ENCODE data around the gene CBX6.

The CBX6 gene

GRCh38 chr22:38853196-38853651 lies 18.8 kb downstream of the CBX6 start:
- no peaks in the 10 kb centered on the region for H3K9me2 ChIP-seq (replicated peaks; ENCODE audit: low read depth, low read length)
- no peaks in the 10 kb centered on the region for H3K4me1 ChIP-seq (ENCODE audit: insufficient read depth, low read length, poor library complexity, severe bottlenecking)
- no peak overlapping the region for H3K9ac ChIP-seq (ENCODE audit: low read depth, low read length, poor library complexity, severe bottlenecking)
- H3K79me2 ChIP-seq (ENCODE audit: insufficient read depth, low read length) = no peaks in the 10 kb centered on the region
- H2AFZ ChIP-seq (ENCODE audit: low read length) = no peak overlapping the region
- no peak overlapping the region for H3K4me2 ChIP-seq (ENCODE audit: low read depth, low read length, poor library complexity, severe bottlenecking)
- H3K27me3 ChIP-seq (ENCODE audit: insufficient read depth, low read length, poor library complexity, severe bottlenecking) = no peaks in the 10 kb centered on the region
- no peaks in the 10 kb centered on the region for H4K20me1 ChIP-seq (ENCODE audit: insufficient read depth, low read length, poor library complexity, severe bottlenecking)
- no peak for TF ChIP-seq EZH2phosphoT487 (IDR thresholded peaks at IDR 0.05; ENCODE audit: borderline replicate concordance)
- TF ChIP-seq CTCF (conservative IDR thresholded peaks at IDR 0.05; ENCODE audit: low read length) = no peak
- no peaks in the 10 kb centered on the region for H3F3A ChIP-seq (ENCODE audit: low read depth)
- no peaks in the 10 kb centered on the region for H3K9me3 ChIP-seq (ENCODE audit: insufficient read depth, low read depth, low read length)
- no peaks in the 10 kb centered on the region for H3K36me3 ChIP-seq (ENCODE audit: insufficient read depth, low read length)
- H3K4me3 ChIP-seq (ENCODE audit: low read length, poor library complexity, severe bottlenecking) = no peak overlapping the region

- no peaks in the 10 kb centered on the region for H3K36me3 ChIP-seq (ENCODE audit: insufficient read depth, low read length)
- H3K4me1 ChIP-seq (ENCODE audit: insufficient read depth, low read length, poor library complexity, severe bottlenecking) = no peaks in the 10 kb centered on the region
- no peaks in the 10 kb centered on the region for H3K9me3 ChIP-seq (ENCODE audit: insufficient read depth, low read depth, low read length)
- H3F3A ChIP-seq (ENCODE audit: low read depth) = no peaks in the 10 kb centered on the region
- no peak overlapping the region for H2AFZ ChIP-seq (ENCODE audit: low read length)
- TF ChIP-seq EZH2phosphoT487 (IDR thresholded peaks at IDR 0.05; ENCODE audit: borderline replicate concordance) (no peak), CTCF (conservative IDR thresholded peaks at IDR 0.05; ENCODE audit: low read length) (no peak)
- H4K20me1 ChIP-seq (ENCODE audit: insufficient read depth, low read length, poor library complexity, severe bottlenecking) = no peaks in the 10 kb centered on the region
- no peak overlapping the region for H3K9ac ChIP-seq (ENCODE audit: low read depth, low read length, poor library complexity, severe bottlenecking)
- H3K79me2 ChIP-seq (ENCODE audit: insufficient read depth, low read length) = no peaks in the 10 kb centered on the region
- no peak overlapping the region for H3K4me3 ChIP-seq (ENCODE audit: low read length, poor library complexity, severe bottlenecking)
- no peaks in the 10 kb centered on the region for H3K9me2 ChIP-seq (replicated peaks; ENCODE audit: low read depth, low read length)
- no peaks in the 10 kb centered on the region for H3K27me3 ChIP-seq (ENCODE audit: insufficient read depth, low read length, poor library complexity, severe bottlenecking)
- H3K4me2 ChIP-seq (ENCODE audit: low read depth, low read length, poor library complexity, severe bottlenecking) = no peak overlapping the region
Observed at GRCh38 chr22:38852522-38852921, 19.5 kb downstream of the CBX6 start.

GRCh38 chr22:38850941-38851849 lies 20.8 kb downstream of the CBX6 start:
- H3K4me2 ChIP-seq (ENCODE audit: low read depth, low read length, poor library complexity, severe bottlenecking) = no peak overlapping the region
- H3K27me3 ChIP-seq (ENCODE audit: insufficient read depth, low read length, poor library complexity, severe bottlenecking) = no peaks in the 10 kb centered on the region

More at GRCh38 chr22:38850941-38851849, 20.8 kb downstream of the CBX6 start:
- Histone ChIP-seq H3K9ac (ENCODE audit: low read depth, low read length, poor library complexity, severe bottlenecking) (no peak overlapping the region), H3K4me1 (ENCODE audit: insufficient read depth, low read length, poor library complexity, severe bottlenecking) (no peaks in the 10 kb centered on the region), H2AFZ (ENCODE audit: low read length) (no peak overlapping the region), H3K36me3 (ENCODE audit: insufficient read depth, low read length) (no peaks in the 10 kb centered on the region), H3F3A (ENCODE audit: low read depth) (no peaks in the 10 kb centered on the region), H3K9me2 (replicated peaks; ENCODE audit: low read depth, low read length) (no peaks in the 10 kb centered on the region), H3K4me3 (ENCODE audit: low read length, poor library complexity, severe bottlenecking) (no peak overlapping the region), H4K20me1 (ENCODE audit: insufficient read depth, low read length, poor library complexity, severe bottlenecking) (no peaks in the 10 kb centered on the region), H3K79me2 (ENCODE audit: insufficient read depth, low read length) (no peaks in the 10 kb centered on the region), H3K9me3 (ENCODE audit: insufficient read depth, low read depth, low read length) (no peaks in the 10 kb centered on the region)
- TF ChIP-seq EZH2phosphoT487 (IDR thresholded peaks at IDR 0.05; ENCODE audit: borderline replicate concordance) (no peak), CTCF (conservative IDR thresholded peaks at IDR 0.05; ENCODE audit: low read length) (no peak)

Measured in Loucy (cell line).